Activated CD4-positive, alpha-beta T cell treated with anti-CD3 and anti-CD28 coated beads, Interleukin-2, Interleukin-6, amounts not matched to agents 100 ng/mL and 50 ng/mL, durations not matched to agents 16 hours and 8 hours (primary cell): ENCODE results near the gene NFATC1.

ENCODE experiments used
- DNase-seq: peaks from one replicate; pipeline ENCODE4 v3.0.0-alpha.2; 2020

The NFATC1 gene

DNA sequence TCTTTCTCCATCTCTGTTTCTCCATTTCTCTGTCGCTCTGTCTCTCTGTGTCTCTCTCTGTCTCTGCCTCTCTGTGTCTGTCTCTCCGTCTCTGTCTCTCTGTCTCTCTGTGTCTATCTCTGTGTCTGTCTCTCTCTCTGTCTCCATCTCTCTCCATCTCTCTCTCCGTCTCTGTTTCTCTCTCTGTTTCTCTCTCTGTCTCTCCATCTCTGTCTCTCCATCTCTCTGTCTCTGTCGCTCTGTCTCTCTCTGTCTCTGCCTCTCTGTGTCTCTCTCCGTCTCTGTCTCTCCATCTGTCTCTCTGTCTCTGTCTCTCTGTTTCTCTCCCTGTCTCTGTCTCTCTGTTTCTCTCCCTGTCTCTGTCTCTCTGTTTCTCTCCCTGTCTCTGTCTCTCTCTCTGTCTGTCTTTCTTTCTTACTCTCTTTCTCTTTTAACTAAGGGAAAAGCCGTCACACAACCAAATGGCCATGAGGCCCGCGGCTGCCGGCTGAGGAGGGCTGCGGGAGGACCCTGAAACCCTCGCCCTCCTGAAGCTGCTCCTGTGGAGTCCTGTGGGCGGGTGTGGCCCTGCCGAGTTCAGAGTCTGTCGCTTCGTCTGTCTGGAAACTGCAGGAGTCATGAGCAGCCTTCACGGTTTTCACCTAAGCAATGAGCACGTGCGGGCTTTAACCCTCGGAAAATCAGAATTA lies 29.3 kb downstream of the NFATC1 start:
- no peak for DNase-seq

DNA sequence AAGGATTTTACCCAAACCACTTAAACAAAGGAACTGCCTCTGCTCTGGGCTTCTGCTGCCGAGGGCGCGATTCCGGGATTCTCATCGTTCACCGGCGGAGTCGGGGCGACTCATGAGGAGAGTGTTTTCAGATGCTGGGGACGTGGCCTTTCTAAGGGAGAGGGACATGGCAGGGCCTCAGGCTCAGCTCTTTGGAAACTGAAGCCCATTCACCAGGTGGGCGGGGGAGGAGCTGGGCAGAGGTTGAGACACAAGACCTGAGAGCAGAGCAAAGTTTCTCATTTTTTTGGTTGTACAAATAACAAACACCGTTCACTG lies 29.8 kb downstream of the NFATC1 start:
- no peak for DNase-seq

DNA sequence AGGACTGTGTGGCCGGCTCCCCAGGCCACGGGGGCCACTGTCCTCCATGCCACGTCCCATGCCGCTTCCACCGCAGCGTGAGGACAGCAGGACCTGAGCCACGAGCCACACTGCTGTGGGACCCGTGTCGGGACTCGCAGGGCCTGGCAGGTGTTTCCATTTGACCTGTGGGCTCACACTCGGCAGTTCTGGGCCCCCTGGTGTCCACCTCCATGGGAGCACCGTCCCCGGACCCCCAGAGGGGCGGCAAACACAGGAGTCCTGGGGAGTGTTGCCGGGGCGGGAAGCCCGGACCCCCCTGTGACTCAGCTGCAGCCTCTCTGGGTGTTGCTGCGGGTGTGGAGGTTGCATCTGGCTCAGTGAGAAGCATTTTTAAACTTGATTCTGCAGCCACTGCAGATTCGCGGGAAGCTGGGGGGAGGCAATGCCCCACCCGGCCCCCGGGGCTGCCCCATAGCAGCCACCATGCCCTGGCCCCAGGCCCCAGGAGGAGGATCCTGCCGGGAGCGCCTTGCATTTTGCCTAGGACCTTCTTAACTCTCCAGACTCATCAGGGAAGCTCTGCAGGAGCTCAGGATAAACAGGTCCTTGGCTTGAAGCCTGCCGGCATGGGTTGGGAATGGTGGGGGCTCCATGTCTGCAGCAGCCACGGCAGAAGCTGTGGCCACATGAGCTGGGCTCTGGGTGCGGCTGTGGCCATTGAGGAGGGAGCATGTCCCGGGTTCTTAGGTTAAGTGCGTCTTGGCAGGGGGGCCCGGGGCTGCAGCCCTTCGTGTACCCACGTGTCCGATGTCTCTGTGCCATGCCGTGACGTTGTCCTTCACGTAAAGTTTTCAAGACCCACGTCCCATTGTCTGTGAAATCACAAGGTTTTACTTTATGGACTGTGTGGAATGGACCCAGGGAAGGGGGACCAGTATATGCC lies 30.9 kb downstream of the NFATC1 start:
- no peak for DNase-seq

DNA sequence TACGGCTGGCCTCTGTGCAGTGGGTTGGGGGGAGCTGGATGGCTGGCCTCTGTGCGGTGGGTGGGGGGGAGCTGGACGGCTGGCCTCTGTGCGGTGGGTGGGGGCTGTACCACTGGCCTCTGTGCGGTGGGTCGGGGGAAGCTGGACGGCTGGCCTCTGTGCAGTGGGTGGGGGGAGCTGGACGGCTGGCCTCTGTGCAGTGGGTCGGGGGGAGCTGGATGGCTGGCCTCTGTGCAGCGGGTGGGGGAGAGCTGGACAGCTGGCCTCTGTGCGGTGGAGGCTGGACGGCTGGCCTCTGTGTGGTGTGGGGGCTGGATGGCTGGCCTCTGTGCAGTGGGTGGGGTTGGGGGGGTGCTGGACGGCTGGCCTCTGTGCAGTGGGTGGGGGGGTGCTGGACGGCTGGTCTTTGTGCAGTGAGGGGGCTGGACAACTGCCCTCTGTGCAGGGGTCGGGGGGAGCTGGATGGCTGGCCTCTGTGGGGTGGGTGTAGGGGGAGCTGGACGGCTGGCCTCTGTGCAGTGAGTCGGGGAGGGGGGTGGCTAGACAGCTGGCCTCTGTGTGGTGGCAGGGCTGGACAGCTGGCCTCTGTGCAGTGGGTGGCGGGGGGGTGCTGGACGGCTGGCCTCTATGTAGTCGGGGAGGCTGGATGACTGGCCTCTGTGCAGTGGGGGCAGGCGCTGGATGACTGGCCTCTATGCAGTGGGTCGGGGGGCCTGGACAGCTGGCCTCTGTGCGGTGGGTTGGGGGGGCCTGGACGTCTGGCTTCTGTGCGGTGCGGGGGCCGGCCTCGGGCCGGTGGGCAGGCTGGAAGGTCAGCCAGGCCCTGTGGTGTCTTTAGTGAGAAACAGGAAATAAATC lies 31.9 kb downstream of the NFATC1 start:
- no peak for DNase-seq

DNA sequence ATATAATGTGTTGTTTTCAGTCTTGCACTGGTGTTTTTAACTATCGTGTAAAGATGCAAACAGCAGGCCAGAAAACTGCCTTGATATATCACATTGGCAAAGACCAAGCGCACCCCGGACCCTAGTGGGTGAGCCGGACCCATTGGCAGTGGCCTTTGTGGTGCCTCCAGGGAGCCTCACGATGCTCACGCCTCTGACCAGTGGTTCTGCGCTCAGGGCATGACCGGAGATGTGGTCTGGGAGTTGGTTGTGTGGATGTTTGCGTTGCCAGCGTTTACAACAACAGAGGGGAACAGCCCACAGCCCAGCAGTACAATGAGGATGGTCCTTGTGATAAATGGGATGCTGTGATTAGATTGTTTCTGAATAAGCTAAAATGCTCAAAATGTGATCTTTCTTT lies 32.6 kb downstream of the NFATC1 start:
- no peak for DNase-seq

DNA sequence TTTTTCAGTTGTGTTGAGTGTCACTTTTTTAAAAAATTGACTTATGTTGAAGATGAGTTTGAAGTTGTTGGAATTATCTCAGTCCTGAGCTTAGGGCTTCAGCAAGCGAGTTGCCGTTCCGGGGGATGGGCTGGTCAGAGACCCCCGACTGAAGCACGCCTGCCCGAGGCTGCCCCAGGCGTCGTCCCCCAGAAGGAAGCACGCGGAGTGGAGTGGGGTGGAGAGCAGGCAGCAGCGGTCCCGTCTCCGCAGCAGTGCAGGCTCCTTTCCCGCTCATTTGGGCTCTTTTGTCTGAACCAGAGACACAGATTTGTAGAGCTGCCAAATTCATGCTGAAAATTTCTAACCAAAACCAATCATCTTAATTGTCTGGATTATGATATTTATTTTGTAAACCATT lies 33.7 kb downstream of the NFATC1 start:
- DNase-seq: no peak

DNA sequence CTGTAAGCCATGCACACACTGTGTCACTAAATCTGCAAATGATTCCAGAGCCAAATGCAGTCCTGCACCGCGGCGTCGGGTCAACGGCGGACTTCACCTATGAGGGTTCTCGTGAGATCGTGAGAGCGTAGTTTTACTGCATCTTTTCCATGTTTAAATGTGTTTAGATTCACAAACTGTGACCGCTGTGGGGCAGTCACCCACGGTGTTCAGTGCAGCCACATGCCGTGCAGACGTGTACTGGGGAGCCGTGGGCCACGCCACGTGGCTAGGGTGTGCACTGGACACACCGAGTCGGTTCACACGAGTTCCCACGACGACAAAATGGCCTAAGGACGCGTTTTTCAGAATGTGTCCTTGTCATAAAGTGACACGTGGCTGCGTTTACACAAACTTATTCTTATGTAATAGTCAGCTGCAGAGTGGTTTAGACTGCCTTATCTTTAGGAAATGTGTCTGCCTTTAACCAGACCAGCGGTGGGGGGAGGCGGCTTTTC lies 34.1 kb downstream of the NFATC1 start:
- DNase-seq: no peak

DNA sequence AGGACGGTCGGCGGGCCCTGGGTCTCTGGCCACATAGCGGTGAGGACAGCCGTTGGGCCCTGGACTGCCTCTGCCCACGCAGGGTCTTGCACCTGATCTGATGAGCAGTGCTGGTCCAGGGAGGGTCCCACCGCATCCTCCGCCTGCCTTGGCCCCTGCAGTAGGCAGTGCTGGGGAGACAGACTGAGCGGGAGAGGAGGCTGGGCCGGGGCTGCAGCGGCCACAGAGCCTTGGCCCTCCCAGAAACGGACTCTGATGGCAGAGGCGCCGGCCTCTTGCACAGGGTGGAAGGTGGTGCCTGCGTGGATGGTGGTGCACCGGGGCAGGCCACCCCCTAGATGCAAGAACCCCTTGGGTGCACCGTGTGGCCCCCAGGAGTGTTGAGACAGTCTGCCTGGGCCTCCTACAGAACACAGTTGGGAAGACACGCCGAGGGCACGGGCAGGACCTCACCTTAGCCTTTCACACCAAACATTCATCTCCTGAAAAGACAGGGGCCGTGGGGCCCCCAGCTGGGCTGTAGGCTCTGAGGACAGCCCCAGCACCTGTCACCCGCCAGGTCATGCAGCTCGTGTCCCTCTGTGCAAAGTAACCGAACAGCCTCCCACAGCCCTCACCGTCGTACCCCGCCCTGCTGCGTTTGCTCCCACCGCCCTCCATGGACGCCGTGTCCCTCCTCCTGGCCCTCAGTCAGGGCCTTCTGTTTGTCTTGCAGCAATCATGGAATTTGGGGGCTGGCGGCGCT lies 36.8 kb downstream of the NFATC1 start:
- no peak for DNase-seq

DNA sequence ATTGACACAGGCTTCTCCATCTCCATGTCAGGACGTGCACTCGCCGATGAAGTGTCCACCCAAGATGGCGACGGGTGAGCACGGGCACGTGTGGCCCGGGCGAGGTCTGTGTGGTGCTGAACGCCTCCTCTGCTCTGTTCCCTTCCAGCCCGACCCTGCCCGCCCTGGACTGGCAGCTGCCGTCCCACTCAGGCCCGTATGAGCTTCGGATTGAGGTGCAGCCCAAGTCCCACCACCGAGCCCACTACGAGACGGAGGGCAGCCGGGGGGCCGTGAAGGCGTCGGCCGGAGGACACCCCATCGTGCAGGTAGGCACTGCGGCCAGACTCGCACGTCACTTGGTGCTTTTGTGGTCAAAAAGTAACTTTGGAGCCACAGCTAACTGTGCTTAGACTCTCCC lies 37.7 kb downstream of the NFATC1 start:
- no peak for DNase-seq

DNA sequence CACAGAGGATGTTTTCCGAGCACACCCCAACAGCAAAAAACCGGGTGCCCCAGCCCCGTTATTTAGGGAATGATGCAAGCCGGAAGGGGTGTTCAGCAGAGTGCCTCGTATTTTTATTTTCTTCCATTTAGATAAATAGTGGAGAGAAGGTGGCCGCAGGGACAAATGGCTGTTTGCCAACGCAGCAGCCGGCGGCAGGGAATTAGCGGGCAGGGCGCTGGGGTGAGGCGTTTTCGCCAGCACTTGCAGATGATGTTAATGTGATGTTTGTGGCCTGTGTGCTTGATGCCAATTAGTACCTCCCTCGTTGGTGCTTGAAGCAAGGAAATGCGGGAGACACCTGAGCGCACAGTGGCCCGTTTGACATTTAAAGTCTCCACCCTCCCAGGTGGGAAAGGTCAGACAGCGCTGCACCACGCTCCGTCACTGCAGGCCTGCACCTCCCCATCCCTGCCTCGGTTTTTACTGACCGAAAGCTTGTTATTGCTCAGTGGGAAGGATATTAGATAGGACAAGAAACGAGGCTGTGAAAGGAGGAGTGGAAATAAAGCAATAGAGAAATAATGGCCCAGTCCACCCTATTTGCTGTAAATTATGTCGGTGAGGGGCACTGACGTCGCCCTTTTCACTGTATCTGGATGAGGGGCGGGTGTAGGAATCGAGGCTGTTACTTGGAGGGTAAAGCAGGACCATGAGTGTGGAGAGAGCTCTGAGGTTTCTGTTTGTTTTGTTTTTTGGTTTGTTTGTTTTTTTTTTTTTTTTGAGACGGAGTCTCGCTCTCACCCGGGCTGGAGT lies 39.1 kb downstream of the NFATC1 start:
- DNase-seq: no peak

DNA sequence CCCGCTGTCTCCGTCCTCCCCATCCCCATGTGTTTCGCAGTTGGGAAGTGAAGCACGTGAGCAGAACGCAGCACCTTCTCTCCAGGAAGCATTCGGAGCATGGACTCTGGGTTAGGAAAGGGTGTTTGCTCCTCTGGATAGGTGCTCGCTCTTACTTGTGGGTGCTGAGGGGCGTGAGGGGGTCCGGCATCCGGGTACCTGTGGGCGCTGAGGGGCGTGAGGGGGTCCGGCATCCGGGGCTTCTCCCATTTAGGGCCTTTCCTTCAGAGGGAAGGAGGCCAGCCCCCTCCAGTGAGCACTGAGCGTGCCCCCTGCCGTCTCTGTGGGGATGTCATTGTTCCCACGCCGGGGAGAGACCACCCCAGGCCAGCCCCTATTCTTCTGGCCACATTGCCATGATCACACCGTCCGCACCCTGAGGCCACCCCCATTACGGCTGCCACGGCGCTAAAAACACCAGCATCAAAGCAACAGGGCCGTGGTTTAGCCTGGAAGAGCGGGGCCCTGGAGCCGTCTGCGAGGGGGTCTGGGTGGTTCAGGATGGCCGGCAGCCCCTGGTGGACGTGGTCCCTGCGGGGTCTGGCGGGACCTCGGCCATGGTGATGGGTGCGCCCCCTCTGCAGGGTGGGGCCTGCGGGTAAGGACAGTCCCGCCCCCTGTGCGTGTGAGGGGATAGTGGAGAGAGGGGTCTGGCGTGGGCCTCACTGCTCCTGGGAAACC lies 41.0 kb downstream of the NFATC1 start:
- no peak for DNase-seq

DNA sequence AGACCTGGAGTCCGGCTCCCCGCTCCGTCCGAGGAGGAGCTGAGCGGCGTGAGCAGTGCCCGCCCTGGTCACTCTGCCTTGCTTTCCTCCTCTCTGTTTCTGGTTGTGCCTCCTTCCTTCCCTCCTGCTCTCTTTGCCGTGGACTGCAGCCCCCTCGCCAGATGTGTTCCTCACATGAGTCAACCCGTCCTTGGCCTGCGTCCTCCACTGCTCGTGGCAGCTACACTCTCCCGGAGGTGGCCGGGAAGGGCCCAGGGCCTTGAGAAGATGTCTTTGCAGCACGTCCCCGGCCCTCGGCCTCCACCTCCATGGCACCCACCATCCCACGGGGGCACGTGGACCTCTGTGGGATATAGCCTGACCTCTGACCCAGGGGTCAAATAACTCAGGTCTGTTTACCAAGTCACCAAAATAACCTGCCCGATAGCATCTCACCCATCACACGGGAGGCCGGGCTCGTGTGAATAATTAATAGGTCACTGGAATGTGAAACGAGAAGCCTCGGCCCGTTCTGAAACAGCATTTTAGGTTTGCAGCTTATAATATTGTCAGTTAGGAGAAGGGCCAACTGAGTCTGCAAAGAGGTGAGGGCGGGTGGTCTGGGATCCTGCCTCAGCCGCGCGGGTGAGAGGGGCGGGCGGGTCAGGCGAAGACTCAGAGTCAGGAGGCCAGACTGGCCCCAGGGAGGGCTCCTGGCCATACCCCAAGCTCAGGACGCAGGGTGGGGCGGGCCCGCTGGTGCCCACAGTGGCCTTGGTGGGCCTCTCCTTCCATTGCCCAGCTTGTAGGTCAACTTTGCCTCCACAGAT lies 42.6 kb downstream of the NFATC1 start:
- DNase-seq: no peak

DNA sequence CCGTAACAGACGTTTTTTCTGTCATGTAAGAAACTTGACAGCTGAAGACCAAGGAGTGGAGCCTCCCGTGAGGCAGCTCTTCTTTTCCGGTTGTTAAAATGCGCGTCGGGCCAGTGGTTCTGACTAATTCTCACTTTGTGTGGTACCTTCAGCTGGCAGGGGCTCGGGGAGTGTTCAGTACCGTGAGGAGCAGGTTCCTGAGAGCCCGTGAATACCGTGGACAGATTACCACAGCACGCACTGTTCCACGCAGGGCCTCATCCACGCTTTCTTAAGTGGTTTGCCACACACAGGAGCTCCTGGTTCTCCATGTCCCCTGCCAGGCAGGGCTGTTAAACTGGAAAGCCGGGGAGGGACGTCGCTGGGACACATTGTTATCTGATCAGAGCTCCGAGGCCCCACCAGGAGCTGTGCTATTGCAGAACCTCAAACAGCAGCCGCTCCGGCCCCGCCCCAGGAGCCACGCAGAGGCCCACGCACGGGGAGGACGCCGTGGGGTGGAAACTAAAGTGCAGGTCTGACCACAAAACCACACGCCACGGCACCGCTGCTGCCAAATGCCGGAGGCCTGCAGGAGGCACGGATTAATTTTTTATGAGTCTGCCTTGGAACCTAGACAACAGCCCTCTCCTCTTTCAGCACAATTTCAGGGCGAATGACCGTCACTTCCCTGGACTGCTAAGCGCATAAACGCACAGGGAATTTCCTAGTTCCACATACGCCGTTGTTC lies 43.3 kb downstream of the NFATC1 start:
- peak; percentile 8 for DNase-seq

DNA sequence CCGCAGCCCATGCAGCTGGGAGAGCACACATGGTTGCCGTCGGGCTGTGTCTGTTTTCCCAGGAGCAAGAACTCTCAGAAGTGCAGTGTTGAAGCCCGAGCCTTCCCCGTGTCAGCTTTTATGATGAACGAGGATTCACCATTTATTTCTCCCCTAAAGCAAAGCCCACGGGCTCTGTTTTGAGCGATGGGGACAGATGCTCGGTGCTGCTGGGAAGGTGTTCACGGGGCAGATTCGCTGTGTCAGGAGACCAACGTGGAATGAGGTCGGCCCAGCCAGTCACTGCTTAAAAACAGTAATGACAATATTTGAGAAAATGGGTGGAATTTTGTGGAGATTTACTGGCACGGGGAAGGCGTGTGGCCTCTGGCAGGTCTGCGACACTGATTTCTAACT lies 43.9 kb downstream of the NFATC1 start:
- DNase-seq: no peak

DNA sequence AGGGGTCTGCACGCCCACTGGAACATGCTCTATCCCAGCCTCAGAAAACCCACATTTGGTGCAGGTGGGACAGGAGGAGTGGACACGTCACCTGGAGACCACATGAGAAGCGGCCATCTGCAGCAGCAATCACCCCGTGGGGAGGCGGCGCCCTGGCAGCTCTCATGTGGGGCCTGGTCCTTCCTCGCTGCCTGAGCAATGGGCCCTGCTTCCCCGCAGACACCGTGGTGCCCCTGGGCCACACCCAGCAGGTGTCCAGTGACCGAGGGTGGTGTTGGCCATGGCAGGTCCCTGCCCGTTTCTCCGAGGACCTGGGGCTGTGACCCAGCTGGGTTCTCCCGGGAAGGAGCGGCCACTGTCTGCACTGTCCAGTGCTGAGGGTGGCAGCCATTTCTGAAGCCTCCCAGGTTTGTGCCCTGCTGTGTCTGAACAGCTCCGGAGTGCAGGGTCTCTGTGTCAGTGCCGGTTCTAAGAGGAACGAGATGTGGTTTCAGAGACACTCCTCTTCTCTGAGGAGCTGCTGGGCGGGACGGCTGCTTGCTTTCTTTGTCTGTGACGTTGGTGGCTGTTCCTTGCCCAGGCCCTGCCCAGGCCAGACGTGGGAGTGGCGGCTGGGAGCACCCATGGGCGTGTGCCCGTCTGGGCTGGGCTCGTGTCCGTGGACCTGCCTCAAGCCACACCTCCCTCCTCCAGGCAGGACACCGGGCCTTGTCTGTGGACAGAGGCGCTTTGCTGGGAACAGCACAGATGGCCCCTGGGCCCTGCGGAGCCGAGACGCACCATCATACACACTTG lies 44.8 kb downstream of the NFATC1 start:
- no peak for DNase-seq

DNA sequence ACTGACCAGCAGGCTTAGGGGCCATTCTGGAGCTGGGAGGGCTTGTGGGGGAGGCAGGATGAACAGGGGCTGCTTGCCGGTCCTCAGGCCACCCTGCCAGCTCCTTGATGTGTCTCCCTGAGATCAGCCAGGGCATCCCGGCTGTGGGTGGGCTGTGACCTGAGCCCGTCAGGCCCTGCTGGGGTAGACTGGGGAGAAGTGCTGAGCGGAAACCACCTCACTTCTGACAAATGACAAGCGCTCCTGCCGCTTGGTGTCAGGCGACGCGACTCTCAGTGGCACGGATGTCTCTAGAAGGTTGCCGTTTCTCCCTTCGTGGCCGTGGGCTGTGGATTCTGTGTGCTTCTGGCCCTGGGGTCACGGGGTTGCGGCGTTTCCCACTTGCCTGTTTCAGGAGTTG lies 45.7 kb downstream of the NFATC1 start:
- no peak for DNase-seq

DNA sequence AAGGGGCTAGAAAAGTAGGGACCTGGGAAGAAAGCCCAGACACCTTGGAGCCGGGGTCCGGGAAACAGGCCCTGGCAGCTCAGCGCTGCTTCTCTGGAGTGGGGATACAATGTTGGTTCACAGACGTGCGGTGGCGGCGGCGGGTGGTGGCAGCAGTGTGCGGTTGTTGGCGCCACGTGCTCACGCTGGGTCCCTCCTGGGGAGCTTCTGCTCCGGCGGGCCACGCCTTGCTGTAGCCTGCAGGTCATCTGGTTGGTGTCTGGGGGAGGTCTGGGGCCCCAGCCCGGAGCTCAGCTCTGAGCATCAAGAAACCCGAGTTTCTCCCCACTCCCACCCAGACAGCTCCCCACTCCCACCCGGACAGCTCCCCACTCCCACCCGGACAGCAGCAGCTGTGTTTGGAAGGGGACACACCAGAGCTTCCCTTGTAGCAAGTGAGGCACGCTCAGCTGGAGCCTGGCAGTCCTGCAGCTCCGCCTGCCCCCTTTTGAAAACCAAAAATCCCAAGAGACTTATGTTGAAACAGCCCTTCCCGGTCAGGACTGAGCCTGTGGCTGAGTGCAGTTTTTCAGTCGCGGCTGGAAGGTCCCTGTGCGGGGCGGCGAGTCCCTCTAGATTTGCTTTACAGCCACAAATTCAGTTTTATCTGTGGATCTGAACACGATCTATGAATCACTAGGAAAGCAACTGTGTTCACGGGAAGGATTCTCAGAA lies 46.9 kb downstream of the NFATC1 start:
- no peak for DNase-seq

DNA sequence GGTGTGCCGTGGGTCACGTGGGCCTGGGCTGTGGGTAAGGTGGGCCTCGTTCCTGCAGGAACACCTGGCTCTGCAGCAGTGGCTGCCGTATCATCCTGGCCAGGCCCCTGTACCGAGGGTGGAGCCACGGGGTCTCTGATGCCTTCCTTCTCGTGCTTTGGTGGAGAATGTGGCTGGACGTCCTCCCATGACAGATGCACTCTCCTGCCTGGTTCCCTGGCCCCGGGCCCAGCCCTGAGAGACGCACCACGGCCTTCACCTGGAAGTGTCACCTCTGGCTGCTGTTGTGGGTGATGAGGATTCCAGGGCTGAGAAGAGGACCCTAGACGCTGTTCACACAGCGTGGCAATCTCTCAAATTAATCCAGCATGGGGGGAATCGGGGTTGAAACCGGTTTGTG lies 49.5 kb downstream of the NFATC1 start:
- DNase-seq: no peak
